NCI-H2081 (cell line): ENCODE results near the gene ATP6V0B.

Source experiments
- DNase-seq, 2 experiments: peaks; one replicate each; lab custom pipeline; 2025; lab: John Stamatoyannopoulos, UW

The ATP6V0B gene

GRCh38 chr1:44002606-44003157 lies 27.9 kb downstream of the ATP6V0B start:
- DNase-seq = no peak

- DNase-seq = no peak
Measured at GRCh38 chr1:44008259-44008658, 33.5 kb downstream of the ATP6V0B start.

- no peak for DNase-seq
Measured at GRCh38 chr1:44010935-44011471, 36.2 kb downstream of the ATP6V0B start.

- peak in 1 of 2 experiments; percentile 47 for DNase-seq
Measured at GRCh38 chr1:44012404-44012803, 37.6 kb downstream of the ATP6V0B start.

- no peak for DNase-seq
Measured at GRCh38 chr1:44012941-44013609, 38.3 kb downstream of the ATP6V0B start.

GRCh38 chr1:44013949-44014348 lies 39.2 kb downstream of the ATP6V0B start:
- DNase-seq = no peak

GRCh38 chr1:44014365-44015104 lies 39.8 kb downstream of the ATP6V0B start:
- no peak for DNase-seq

GRCh38 chr1:44015206-44015605 lies 40.4 kb downstream of the ATP6V0B start:
- DNase-seq = no peak

- DNase-seq = no peak
Measured at GRCh38 chr1:44016041-44016889, 41.5 kb downstream of the ATP6V0B start.

GRCh38 chr1:44016890-44017400 lies 42.2 kb downstream of the ATP6V0B start:
- DNase-seq = no peak

GRCh38 chr1:44019466-44019948 lies 44.7 kb downstream of the ATP6V0B start:
- no peak for DNase-seq

- no peak for DNase-seq
Measured at GRCh38 chr1:44020464-44020863, 45.7 kb downstream of the ATP6V0B start.

GRCh38 chr1:44021156-44021555 lies 46.4 kb downstream of the ATP6V0B start:
- no peak for DNase-seq

GRCh38 chr1:44021581-44022321 lies 47.0 kb downstream of the ATP6V0B start:
- no peak for DNase-seq

- no peak for DNase-seq
Measured at GRCh38 chr1:44024031-44024902, 49.5 kb downstream of the ATP6V0B start.

- no peak for DNase-seq
Measured at GRCh38 chr1:44024903-44025525, 50.3 kb downstream of the ATP6V0B start.

GRCh38 chr1:44025816-44026215 lies 51.1 kb downstream of the ATP6V0B start:
- DNase-seq = no peak

GRCh38 chr1:44027320-44027719 lies 52.6 kb downstream of the ATP6V0B start:
- DNase-seq = no peak
